ENCODE measurements around the gene PLEKHM3. TPM values are rescaled to one million over a fixed set of nuclear protein-coding genes. Genes with fewer than 3 reads are reported as not detected.
"Not testable (repeated sequence)": the region's sequence is repeated elsewhere in the genome, so short reads cannot be mapped to it uniquely, and the experiment has no call there.

Gene PLEKHM3
- polyA plus RNA-seq, 3 donors: 12.4 to 15.3 (median 13.9) TPM

DNA sequence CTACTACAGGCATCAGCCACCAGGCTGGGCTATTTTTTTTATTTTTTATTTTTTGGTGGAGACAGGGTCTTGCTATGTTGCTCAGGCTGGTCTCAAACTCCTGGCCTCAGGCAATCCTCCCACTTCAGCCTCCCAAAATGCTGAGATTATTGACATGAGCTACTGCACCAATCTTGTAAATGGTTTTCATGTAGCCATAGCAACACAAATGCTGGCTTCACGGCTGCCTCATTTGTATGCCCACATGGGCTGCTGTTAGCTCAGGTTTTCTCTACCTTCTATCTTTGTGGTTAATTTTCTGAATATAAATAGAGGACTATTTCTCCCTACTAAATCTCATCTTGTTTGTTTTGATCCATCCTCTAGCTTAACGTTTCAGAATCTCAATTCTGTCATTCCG is 58.2 kb downstream of the PLEKHM3 start:
- DNase-seq (ENCODE audit: extremely low read depth in 1 of 11, low read depth in 9 of 11, low spot score in 4 of 11): no peak

DNA sequence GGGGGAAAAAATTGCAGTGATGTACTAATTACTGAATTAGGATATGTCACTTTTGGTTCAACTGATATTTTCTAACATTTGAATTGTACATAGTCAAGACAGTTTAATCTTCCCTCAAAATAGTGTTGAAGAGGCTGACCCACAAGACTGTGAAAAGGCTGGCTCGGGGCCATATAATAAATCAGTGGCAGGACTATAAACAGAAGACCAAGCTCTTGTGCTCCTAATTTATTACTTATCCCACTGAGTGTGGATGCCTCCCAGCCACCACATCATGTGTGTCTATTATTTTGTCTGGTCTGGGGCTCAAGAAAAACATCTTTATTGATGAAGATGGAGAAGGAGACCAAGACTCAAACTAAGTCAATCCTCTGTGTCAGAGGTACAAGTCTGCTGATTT is 64.4 kb downstream of the PLEKHM3 start:
- peak in 5 of 11 donors; percentile 13 to 33 (median 25) for DNase-seq (ENCODE audit: extremely low read depth in 1 of 11, low read depth in 9 of 11, low spot score in 4 of 11)

DNA sequence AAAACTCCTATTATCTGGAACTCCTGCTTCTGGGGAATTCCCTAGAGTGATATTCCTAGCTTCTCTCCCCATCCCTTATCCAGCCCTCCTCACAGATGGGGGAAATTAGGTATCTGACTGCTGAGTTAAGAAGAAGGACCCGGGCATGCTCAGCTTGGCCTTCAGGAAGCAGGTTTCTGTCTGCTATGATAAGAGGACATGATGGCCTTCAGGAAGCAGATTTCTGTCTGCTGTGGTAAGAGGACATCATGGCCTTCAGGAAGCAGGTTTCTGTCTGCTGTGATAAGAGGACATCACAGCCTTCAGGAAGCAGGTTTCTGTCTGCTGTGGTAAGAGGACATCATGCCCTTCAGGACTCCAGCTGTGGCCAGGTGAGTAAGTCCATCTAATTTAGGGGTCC is 65.2 kb downstream of the PLEKHM3 start:
- no peak for DNase-seq (ENCODE audit: extremely low read depth in 1 of 11, low read depth in 9 of 11, low spot score in 4 of 11)

DNA sequence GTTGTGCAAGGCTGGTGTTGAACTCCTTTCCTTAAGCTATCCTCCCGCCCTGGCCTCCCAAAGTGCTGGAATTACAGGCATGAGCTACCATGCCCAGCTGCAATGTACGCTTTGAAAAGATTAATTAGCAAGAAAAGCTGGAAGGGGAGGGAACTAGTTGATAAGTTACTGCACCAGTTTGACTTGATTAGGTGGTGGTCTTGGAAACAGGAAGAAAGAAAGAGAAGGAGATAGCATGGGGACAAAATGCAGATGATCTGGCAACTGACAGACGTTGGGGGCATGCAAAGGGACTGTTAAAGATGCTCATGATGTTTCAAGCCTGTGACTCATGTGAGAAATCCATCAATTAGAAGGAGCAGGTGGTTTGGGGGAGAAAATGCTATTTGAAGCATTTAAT is 68.6 kb downstream of the PLEKHM3 start:
- DNase-seq (ENCODE audit: extremely low read depth in 1 of 11, low read depth in 9 of 11, low spot score in 4 of 11): no peak

DNA sequence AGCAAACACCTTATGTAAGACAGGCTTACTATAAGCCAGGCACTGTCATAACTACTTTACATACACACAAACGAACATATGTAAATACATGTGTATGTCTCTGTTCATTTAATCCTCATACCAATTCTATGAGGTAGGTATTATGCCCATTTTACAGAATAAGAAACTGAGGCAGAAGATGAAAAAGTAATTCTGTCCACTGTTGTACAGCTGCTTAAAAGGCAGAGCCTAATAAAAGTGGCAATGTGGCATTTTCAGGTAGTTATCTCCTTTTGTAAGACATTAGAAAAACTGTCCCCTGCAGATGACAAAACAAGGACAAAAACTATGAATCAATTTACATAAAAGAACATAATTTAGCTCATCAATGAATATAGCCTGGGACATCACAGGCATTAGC is 69.9 kb downstream of the PLEKHM3 start:
- no peak for DNase-seq (ENCODE audit: extremely low read depth in 1 of 11, low read depth in 9 of 11, low spot score in 4 of 11)

DNA sequence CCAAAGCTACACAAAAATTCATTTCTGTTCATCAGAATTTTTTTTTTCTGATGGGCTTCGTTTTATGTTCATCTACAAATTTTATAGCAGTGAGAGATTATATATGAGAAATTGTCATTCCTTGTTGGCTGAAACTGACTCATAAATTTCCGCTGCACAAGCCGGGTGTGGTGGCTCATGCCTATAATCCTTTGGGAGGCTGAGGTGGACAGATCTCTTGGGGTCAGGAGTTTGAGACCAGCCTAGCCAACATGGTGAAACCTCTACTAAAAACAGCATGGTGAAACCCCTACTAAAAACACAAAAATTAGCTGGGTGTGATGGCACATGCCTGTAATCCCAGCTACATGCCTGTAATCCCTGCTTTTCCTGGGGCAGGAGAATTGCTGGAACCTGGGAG is 72.0 kb downstream of the PLEKHM3 start:
- no peak for DNase-seq (ENCODE audit: extremely low read depth in 1 of 11, low read depth in 9 of 11, low spot score in 4 of 11)

DNA sequence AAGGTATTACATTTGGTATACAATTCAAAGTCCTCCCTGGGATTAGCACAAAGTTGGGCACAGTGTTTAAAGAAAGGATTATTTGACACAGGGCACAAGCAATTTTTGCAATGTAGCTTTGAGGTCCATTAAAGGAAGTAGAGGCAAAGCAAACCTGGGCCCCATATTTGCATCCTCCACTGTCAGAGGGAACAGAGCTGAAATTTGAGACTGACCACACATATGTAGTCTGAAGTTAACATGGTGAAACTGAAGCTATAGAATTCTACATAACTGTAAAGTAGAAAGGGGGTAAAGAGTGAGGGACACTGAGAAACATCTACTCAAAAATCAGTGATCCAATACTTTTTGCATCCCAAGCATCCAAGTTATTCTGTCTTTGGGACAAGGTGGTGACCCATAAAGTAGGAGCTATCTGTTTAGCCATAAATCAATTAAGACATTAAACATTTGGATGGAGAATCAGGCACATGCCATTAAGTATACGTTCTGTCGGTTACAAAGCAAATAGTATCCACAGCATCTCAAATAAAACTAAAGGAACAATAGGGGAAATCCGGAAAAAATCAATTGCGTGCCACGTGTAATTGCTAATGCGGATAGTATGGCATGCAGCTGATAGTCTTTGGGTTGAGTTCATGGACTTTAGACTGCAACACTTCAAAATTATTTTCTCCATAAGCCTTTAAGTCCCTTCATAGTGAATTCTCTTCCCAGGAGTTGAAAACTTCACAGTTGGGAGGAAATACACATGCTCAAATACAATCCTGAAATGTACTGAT is 72.6 kb downstream of the PLEKHM3 start:
- DNase-seq (ENCODE audit: extremely low read depth in 1 of 11, low read depth in 9 of 11, low spot score in 4 of 11): no peak

DNA sequence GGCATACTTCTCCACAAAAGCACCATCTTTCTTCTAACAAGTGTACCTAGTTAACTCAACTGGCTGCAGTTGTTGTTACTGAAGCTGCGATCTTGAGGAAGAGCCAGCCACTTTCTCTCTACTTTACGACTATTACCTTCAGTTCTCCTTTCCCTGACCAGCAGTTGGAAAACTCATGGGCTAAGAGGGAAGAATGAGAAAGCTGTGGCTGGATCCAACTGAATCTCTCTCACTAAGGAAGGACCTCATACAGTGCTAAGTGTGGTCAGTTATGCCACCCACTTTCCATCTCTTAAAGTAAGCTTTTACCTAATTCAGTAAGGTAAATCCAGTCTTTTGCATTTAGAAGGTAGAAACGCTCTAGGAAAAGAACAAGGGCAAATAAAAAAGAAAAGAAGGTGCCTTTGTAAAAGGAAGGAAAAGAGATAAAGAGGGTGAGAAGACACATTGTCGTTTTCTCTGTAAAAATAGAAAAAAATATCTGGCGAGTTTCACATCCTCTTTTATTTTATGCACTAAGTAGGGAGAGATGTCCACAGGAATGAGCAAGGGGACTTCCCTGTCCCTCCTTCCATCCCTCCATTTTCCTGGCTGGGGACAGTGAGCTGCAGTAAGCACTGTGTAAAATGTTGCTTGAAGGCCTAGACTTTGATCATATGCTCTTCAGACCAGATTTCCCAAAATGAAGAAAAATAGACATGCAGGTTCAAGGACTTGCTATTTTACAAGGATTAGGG is 73.4 kb downstream of the PLEKHM3 start:
- DNase-seq (ENCODE audit: extremely low read depth in 1 of 11, low read depth in 9 of 11, low spot score in 4 of 11): no peak

DNA sequence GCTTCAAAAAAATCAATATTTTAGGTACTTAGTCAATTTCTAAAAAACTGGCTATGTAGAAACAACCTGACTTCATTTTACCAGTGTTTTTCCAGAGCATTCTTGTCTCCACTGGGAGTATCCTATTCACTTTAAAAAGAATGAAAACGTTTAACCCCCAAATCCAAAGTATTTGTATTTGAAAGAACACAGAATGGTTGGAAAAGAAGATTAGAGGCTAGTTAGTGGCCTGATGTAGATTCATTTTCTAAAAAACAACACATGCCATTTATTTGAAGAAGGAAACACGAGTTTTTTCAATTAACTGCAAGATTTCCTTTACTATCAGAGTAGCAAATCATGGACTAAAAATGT is 74.6 kb downstream of the PLEKHM3 start:
- DNase-seq (ENCODE audit: extremely low read depth in 1 of 11, low read depth in 9 of 11, low spot score in 4 of 11): no peak

DNA sequence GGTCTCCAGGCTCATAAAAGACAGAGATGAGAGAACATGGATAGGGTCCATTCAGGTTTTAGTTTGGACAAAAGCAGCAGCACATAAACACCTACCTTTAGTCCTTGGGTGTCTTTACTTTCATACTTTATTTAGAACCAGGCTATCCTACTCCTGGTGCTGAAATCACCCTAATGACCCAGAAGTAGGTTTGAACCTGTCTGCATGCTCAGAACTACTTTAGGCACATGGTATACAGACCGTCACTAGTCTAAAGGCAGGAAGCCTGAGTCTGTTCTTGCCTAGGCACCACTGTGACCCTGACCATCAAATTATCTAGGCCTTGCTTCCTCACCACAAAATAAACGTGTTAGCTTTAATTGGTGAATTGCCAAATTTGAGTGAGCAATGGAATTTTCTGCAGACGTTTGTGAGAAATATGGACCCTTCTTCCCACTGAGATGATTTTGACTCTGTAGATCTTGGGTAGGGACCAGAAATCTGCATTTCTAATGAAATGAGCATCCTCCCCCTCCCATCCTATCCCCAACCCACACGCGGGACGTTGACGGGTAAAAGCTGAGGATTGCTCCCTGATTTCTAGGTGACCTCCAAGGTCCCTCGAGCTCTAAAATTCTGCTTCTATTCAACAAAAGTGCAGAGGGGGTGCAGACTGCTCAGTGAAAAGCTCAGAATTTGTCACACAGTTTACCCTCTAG is 75.1 kb downstream of the PLEKHM3 start:
- no peak for DNase-seq (ENCODE audit: extremely low read depth in 1 of 11, low read depth in 9 of 11, low spot score in 4 of 11)

DNA sequence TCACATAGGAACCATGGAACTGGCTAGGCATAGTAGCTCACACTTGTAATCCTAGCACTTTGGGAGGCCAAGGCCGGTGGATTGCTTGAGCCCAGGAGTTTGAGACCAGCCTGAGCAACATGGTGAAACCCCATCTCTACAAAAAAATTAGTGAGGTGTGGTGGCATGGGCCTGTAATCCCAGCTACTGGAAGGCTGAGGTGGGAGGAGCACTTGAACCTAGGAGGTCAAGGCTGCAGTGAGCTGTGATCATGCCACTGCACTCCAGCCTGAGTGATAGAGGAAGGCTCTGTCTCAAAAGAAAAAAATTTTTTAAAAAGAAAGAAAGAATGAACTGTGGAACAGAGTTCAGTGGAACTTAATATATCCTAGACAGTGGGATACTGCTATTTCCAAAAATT is 76.1 kb downstream of the PLEKHM3 start:
- DNase-seq (ENCODE audit: extremely low read depth in 1 of 11, low read depth in 9 of 11, low spot score in 4 of 11): not testable (repeated sequence)

DNA sequence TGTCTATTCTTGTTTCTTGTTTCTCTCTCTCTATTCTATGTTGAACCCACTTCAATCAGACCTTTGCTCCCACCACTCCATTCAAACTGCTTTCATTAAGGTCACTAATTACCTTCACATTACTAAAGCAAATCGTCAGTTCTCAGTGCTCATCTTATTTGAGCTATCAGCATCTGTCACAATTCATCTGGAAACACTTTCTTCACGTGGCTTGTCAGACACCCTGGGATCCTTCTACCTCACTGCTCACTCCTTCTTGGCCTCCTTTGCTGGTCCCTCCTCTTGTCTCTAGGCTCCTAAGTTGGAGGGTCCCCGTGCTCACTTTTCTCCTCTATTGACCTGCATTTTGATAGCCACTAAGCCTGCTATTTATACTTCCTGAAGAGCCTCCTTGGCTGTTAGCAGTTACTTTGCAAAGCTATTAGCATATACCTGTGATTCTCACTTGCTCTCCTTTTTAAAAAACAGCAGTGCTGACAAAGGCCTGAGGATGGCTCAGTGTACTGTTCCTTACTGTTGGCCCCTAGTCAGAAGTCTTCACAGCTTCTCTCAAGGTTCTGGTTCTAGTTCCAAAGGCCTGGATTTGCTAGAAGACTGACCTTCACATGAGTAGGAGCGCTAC is 80.2 kb downstream of the PLEKHM3 start:
- no peak for DNase-seq (ENCODE audit: extremely low read depth in 1 of 11, low read depth in 9 of 11, low spot score in 4 of 11)

DNA sequence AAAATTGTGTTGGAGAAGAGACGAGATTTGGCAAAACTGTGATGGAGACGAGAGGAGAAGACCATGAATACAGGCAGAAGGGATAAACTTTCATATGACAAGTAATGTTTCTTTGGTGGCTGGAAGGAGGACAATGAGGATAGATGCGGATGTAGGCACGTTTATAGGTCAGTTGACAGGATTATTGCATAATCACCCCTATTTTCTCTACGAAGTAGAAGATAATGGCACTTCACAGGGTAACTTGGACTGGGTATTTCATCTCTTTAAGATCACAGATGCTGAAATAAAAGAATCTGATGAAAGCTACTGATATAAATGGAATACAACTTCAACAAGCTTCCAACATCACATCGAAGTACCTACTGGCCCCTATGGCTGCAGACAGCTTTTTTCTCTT is 81.0 kb downstream of the PLEKHM3 start:
- no peak for DNase-seq (ENCODE audit: extremely low read depth in 1 of 11, low read depth in 9 of 11, low spot score in 4 of 11)

DNA sequence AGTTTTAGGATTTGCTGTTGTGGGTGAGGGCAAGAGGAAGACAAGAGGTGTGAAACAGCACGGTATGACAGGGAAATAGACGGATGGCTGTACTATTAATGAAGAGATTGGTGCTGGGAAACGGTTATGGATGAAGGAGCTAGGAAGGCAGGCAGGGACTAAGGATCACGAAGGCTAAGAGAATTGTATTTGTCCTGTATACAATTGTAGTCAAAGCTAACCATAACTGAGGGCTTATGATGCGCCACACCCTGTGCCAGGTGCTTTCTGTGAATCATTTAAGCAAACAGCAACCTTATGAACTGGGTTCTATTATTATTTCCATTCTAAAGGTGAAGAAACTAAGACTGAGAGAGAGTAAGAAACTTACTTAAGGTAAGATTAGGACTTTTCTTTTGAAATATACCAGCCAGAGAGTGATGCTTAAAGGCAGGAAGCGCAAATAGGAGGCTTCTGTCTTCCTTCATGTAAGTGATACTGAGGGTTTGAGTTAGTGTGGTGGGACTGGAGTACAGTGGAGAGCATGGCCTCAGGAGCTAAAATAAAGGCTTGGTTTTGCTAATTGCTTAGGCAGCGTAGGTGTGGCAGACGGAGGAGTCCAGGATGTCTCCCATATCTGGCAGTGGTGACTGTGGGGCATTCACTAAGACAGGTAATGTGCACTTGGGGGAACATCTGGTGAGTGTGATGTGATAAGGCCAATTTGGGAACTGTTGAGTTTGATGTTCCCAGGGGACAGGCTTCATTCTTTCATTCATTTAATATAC is 85.8 kb downstream of the PLEKHM3 start:
- no peak for DNase-seq (ENCODE audit: extremely low read depth in 1 of 11, low read depth in 9 of 11, low spot score in 4 of 11)

DNA sequence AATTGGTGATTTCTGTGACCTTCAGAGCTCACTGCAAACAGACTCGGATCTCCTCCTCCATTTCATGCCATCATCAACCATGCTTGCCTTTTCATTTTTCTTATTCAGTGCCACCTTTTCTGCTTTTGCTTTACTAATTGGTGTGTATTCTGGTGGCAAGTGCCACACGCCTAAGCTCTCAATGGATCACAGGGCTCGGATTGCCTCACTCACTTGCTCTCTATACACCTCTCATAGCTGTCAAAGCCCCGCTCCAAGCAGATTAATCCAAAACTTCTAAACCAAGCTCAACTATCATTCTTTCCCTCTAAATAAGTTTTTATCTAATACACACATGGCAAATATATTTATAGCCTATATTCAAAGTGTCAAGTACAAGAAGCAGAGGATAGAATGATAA is 86.4 kb downstream of the PLEKHM3 start:
- no peak for DNase-seq (ENCODE audit: extremely low read depth in 1 of 11, low read depth in 9 of 11, low spot score in 4 of 11)

DNA sequence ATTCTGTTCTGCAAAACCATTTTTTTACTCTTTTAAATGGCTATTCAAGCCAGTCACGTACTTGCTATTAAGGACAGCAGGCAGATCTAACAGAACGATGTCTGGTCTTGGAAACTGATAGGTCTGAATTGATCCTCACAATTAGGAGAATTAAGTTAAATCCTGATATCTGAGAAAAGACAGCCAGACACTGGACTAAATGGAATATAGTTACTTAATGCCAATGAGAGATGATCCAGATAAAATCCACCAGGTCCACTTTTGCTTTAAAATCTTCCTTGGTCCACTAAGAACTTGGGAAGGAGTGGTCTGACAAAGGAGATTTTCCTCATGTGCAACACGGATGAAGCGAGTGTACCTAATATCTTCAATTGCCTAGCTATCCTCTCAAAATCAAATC is 86.9 kb downstream of the PLEKHM3 start:
- DNase-seq (ENCODE audit: extremely low read depth in 1 of 11, low read depth in 9 of 11, low spot score in 4 of 11): no peak

DNA sequence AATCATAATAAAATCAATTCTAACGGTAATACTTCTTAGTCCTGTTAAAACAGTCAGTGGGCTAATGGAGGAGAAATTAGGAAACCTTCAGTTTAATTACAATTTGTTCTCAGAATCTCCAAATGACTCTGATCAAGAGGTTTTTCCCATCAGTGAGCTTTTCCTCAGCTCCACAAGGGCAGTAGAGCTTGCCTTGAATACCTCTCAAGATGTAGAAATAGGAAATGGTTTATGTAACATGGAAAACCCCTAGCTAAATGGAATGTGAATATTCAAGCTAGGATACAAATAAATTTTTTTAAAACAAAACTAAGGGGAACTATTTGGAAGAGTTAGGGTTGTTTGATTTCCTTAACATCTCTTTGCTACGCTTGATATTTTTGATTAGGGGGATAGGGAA is 87.5 kb downstream of the PLEKHM3 start:
- no peak for DNase-seq (ENCODE audit: extremely low read depth in 1 of 11, low read depth in 9 of 11, low spot score in 4 of 11)

DNA sequence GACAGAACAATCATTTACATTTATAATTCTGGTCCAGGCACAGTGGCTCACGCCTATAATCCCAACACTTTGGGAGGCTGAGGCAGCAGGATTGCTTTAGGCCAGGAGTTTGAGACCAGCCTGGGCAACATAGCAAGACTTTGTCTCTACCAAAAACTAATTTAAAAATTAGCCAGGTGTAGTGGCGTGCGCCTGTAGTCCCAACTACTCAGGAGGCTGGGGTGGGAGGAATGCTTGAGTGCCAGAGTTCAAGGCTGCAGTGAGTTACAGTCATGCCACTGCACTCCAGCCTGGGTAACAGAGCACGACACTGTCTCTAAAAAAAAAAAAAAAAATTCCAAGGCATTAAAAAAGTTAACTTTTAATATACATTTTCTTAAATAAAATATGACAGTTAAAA is 88.1 kb downstream of the PLEKHM3 start:
- no peak for DNase-seq (ENCODE audit: extremely low read depth in 1 of 11, low read depth in 9 of 11, low spot score in 4 of 11)

DNA sequence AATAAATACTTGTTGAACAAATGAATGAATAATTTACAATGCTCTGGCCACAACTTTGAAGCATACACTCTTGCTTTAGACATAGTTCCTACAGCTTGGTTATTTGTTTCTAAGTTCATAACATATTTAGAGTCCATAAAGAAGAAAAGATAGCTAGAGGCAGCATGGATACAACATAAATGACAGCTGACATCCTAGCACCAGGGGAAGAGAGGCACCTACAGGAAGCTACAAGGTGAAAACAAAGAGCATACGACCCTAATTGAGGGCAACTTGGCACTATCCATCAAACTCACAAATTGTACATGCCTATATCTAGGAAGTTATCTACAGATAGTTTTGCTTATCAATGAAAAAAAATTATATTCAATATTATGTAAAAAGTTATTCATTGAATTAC is 88.9 kb downstream of the PLEKHM3 start:
- DNase-seq (ENCODE audit: extremely low read depth in 1 of 11, low read depth in 9 of 11, low spot score in 4 of 11): no peak
